SU-DHL-6 (cell line): ENCODE results near the gene PLK1.

ENCODE experiments used
- H2AFZ ChIP-seq: fragments of 200-600 bp; sonication (generic); 2 replicates; pipeline ENCODE4 v1.6.1; 2014; ENCODE audit warnings: low read depth, mild to moderate bottlenecking, moderate library complexity, mixed read lengths, antibody characterized with exemption, low read length; ENCODE audit not compliant: severe bottlenecking
- H3F3A ChIP-seq: fragments of 200-600 bp; shearing (Covaris generic); 2 replicates; pipeline ENCODE4 v1.6.0; 2016; ENCODE audit warnings: antibody characterized with exemption, mild to moderate bottlenecking; ENCODE audit not compliant: insufficient read depth
- H3K27ac ChIP-seq: fragments of 200-600 bp; sonication (generic); 2 replicates; pipeline ENCODE4 v1.5.1; 2016; ENCODE audit warnings: low read depth, mild to moderate bottlenecking, low read length, moderate library complexity, mixed read lengths
- H3K27me3 ChIP-seq: fragments of 200-600 bp; sonication (generic), shearing (Covaris generic); 2 replicates; pipeline ENCODE4 v1.6.0; 2014; ENCODE audit warnings: mild to moderate bottlenecking, low read length
- H3K36me3 ChIP-seq: fragments of 200-600 bp; sonication (generic); 2 replicates; pipeline ENCODE4 v1.6.1; 2014; ENCODE audit warnings: mild to moderate bottlenecking, low read length, mixed read lengths
- H3K4me2 ChIP-seq: fragments of 300-600, 200-600 bp; shearing (Covaris generic), sonication (generic); 2 replicates; pipeline ENCODE4 v1.6.0; 2014; ENCODE audit warnings: low read length, low read depth, mild to moderate bottlenecking; ENCODE audit not compliant: poor library complexity, severe bottlenecking
- H3K4me3 ChIP-seq: fragments of 200-600 bp; sonication (generic); 2 replicates; pipeline ENCODE4 v1.5.1; 2014; ENCODE audit warnings: antibody characterized with exemption, low read length, mild to moderate bottlenecking, mixed read lengths; ENCODE audit not compliant: insufficient read depth, poor library complexity, severe bottlenecking
- H3K79me2 ChIP-seq: fragments of 200-600 bp; sonication (generic); 2 replicates; pipeline ENCODE4 v1.6.1; 2014; ENCODE audit warnings: mild to moderate bottlenecking, low read length, moderate library complexity; ENCODE audit not compliant: insufficient read depth
- H3K9ac ChIP-seq: fragments of 200-600 bp; sonication (generic); 2 replicates; pipeline ENCODE4 v1.7.0; 2014; ENCODE audit warnings: mild to moderate bottlenecking, low read length
- H3K9me2 ChIP-seq: fragments of 200-600 bp; sonication (generic); replicated peaks from 2 replicates; pipeline ENCODE4 v1.6.1; 2014; ENCODE audit warnings: low read length; ENCODE audit not compliant: insufficient read depth
- H3K9me3 ChIP-seq: fragments of 200-600 bp; sonication (generic); 2 replicates; pipeline ENCODE4 v1.6.1; 2014; ENCODE audit warnings: low read length, mixed read lengths; ENCODE audit not compliant: insufficient read depth
- H4K20me1 ChIP-seq: fragments of 200-600 bp; sonication (generic); 2 replicates; pipeline ENCODE4 v1.6.1; 2014; ENCODE audit warnings: low read depth, mild to moderate bottlenecking, antibody characterized with exemption, low read length, moderate library complexity, mixed read lengths
- EZH2phosphoT487 ChIP-seq: fragments of 200-600 bp; sonication (generic), shearing (Covaris generic); conservative IDR thresholded peaks from 2 replicates; pipeline ENCODE4 v1.6.1; 2018; ENCODE audit warnings: mild to moderate bottlenecking, antibody characterized with exemption, low read length, moderate library complexity, mixed read lengths
- TF ChIP-seq, protein P1 (sequence below): fragments of 200-600 bp; sonication (generic); IDR thresholded peaks from one replicate; pipeline ENCODE4 v1.5.1; 2017; ENCODE audit warnings: antibody characterized with exemption, mild to moderate bottlenecking, low read length, moderate library complexity; ENCODE audit not compliant: insufficient read depth, poor library complexity, severe bottlenecking

Gene PLK1

DNA sequence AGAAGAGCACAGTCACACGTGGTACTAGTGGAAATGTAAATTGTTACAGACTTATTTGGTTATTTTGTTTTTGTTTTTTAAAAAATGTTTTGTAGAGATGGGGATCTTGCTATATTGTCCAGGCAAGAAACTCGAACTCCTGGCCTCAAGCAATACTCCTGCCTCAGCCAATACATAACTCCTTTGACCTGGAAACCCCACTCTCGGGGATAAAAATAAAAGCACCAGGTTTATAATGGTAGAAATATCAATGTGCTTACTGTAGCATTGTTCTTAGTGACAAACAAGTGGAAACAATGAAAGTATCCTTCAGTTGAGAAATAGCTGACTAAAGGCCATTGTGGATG is 46.1 kb downstream of the PLK1 start:
- Histone ChIP-seq H3K9me2 (no peaks in the 10 kb centered on the region), H3F3A (no peaks in the 10 kb centered on the region), H3K79me2 (no peaks in the 10 kb centered on the region), H3K4me3 (no peak overlapping the region), H2AFZ (no peak overlapping the region), H3K4me2 (no peak overlapping the region), H3K9ac (no peak overlapping the region), H3K27me3 (no peaks in the 10 kb centered on the region; the same call in 1 of the 2 replicates), H3K27ac (no peak overlapping the region), H3K36me3 (no peaks in the 10 kb centered on the region), H4K20me1 (no peaks in the 10 kb centered on the region), H3K9me3 (no peaks in the 10 kb centered on the region)
- no peak for TF ChIP-seq EZH2phosphoT487
- TF ChIP-seq, protein P1, sequence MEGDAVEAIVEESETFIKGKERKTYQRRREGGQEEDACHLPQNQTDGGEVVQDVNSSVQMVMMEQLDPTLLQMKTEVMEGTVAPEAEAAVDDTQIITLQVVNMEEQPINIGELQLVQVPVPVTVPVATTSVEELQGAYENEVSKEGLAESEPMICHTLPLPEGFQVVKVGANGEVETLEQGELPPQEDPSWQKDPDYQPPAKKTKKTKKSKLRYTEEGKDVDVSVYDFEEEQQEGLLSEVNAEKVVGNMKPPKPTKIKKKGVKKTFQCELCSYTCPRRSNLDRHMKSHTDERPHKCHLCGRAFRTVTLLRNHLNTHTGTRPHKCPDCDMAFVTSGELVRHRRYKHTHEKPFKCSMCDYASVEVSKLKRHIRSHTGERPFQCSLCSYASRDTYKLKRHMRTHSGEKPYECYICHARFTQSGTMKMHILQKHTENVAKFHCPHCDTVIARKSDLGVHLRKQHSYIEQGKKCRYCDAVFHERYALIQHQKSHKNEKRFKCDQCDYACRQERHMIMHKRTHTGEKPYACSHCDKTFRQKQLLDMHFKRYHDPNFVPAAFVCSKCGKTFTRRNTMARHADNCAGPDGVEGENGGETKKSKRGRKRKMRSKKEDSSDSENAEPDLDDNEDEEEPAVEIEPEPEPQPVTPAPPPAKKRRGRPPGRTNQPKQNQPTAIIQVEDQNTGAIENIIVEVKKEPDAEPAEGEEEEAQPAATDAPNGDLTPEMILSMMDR: no peak

DNA sequence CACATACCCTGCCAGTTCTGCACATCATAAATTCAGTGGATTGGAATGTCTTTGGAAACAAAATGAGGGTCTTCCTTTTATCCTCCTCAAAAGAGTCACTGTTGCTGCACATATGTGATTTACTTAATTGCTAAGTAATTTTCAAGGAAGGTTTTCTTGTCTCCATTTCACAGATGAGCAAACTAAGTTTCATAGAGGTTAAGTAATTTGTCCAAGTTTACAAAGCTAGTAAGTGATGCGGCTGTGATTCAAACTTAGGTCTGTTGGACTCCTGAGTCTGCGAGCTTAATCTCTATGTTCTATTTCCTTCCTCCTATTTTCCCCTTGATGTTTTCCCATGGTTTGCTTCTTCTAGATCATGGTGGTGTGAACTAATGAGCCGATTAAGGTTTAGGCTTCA is 48.0 kb downstream of the PLK1 start:
- no peak overlapping the region for H3K4me3 ChIP-seq

DNA sequence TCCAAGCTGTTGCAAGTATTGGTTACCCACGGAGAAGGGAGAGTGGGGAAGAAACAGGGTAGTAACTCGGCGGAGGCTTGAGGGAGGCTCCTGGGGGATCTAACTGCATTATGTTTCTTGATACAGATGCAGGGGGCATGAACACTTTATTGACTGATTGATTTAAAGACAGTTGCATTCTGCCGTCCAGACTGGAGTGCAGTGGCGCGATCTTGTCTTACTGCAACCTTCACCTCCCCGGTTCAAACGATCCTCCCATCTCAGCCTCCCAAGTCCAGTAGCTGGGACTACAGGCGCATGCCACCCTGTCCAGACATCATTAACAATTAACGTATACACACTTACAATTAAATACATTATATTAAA is 49.4 kb downstream of the PLK1 start:
- Histone ChIP-seq H3K9ac (no peak overlapping the region), H3K27me3 (no peaks in the 10 kb centered on the region; the same call in 1 of the 2 replicates), H3K27ac (no peak overlapping the region), H3F3A (no peaks in the 10 kb centered on the region), H2AFZ (no peak overlapping the region), H3K4me2 (no peak overlapping the region), H3K79me2 (no peaks in the 10 kb centered on the region), H3K4me3 (no peak overlapping the region), H3K9me2 (no peaks in the 10 kb centered on the region), H3K36me3 (no peaks in the 10 kb centered on the region), H3K9me3 (no peaks in the 10 kb centered on the region), H4K20me1 (no peaks in the 10 kb centered on the region)
- TF ChIP-seq EZH2phosphoT487: no peak
- TF ChIP-seq, protein P1: no peak

More for the DNA sequence above, 48.0 kb downstream of the PLK1 start:
- Histone ChIP-seq H3K27me3 (no peaks in the 10 kb centered on the region; the same call in 1 of the 2 replicates), H3K79me2 (no peaks in the 10 kb centered on the region), H3F3A (no peaks in the 10 kb centered on the region), H3K9me2 (no peaks in the 10 kb centered on the region), H2AFZ (no peak overlapping the region), H3K9ac (no peak overlapping the region), H3K36me3 (no peaks in the 10 kb centered on the region), H3K4me2 (no peak overlapping the region), H3K9me3 (no peaks in the 10 kb centered on the region), H4K20me1 (no peaks in the 10 kb centered on the region), H3K27ac (no peak overlapping the region)
- no peak for TF ChIP-seq EZH2phosphoT487
- TF ChIP-seq, protein P1: no peak
